Transverse colon (tissue), 4 donors: ENCODE data around the gene THSD4.

Experiments
- EP300 ChIP-seq: sonication (generic); formaldehyde crosslinking; IDR thresholded peaks from one replicate; pipeline ENCODE4 v1.6.1; 2017; ENCODE audit warnings: antibody characterized with exemption, low read depth
- POLR2A ChIP-seq: fragments of 450-650 bp; IDR thresholded peaks from one replicate; pipeline ENCODE4 v1.6.1; 2016; ENCODE audit warnings: antibody characterized with exemption, mild to moderate bottlenecking, moderate library complexity
- POLR2AphosphoS5 ChIP-seq, 3 donors: sonication (generic); formaldehyde crosslinking; IDR thresholded peaks; one replicate each; pipeline ENCODE4 v1.6.1; 2016; ENCODE audit warnings: antibody characterized with exemption in 3 of 3
- TF ChIP-seq, protein P1 (sequence below), 5 experiments: fragments of 200-600 bp in 3 of 5; fragments of 450-650 bp in 2 of 5; sonication (generic) in 3 of 5; IDR thresholded peaks; 1 replicate in 2 of 5; 2 replicates in 3 of 5; pipeline ENCODE4 v1.5.1; 2016 to 2017; ENCODE audit warnings: antibody characterized with exemption in 5 of 5, inconsistent platforms in 3 of 5, mild to moderate bottlenecking in 2 of 5, moderate library complexity in 1 of 5

DNA sequence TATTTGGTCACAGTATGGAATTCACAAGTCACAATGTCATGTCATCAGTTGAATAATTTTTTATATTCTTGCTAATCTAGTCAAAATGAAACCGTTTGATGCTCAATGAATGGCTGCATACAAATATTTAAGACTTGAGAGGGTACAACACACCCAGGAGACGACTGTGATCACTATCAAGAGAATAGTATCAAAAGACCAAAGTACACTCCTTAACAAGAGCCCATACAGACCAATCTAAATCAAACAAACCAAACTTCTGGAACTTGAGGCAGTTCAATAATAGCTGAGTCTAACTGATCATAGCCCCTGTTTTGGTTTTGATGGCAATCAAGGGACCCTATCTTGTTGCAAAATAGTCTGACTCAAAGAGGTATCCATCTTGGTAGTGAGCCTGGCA lies 265.1 kb downstream of the THSD4 start:
- TF ChIP-seq, protein P1, sequence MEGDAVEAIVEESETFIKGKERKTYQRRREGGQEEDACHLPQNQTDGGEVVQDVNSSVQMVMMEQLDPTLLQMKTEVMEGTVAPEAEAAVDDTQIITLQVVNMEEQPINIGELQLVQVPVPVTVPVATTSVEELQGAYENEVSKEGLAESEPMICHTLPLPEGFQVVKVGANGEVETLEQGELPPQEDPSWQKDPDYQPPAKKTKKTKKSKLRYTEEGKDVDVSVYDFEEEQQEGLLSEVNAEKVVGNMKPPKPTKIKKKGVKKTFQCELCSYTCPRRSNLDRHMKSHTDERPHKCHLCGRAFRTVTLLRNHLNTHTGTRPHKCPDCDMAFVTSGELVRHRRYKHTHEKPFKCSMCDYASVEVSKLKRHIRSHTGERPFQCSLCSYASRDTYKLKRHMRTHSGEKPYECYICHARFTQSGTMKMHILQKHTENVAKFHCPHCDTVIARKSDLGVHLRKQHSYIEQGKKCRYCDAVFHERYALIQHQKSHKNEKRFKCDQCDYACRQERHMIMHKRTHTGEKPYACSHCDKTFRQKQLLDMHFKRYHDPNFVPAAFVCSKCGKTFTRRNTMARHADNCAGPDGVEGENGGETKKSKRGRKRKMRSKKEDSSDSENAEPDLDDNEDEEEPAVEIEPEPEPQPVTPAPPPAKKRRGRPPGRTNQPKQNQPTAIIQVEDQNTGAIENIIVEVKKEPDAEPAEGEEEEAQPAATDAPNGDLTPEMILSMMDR (IDR thresholded peaks at IDR 0.05), result no peak
- TF ChIP-seq POLR2AphosphoS5 (IDR thresholded peaks at IDR 0.05) (no peak), POLR2A (no peak), EP300 (no peak)
